K562 (cell line): ENCODE measurements around the gene CEP162.

Experiments used
- CBFB ChIP-seq: sonication (generic); formaldehyde crosslinking; IDR thresholded peaks from 2 replicates; pipeline ENCODE4 v1.4.0; 2020; ENCODE audit warnings: mild to moderate bottlenecking, missing genetic modification reagents
- CBX5 ChIP-seq: IDR thresholded peaks from 2 replicates; pipeline ENCODE4 v1.6.1; 2014; ENCODE audit warnings: low read depth, borderline replicate concordance
- CEBPB ChIP-seq: fragments of 450-650 bp; IDR thresholded peaks from 2 replicates; pipeline ENCODE4 v1.6.1; 2016; ENCODE audit warnings: missing genetic modification characterization, missing compliant biosample characterization
- CTCF ChIP-seq, 3 experiments: IDR thresholded peaks in 2 of 3; conservative IDR thresholded peaks in 1 of 3; 2 replicates each; pipeline ENCODE4 v1.5.1; 2011 to 2012; ENCODE audit warnings: low read length in 3 of 3, mild to moderate bottlenecking in 3 of 3, control low read depth in 2 of 3, improper control_type of control experiment in 1 of 3, inconsistent platforms in 1 of 3, low read depth in 1 of 3, mixed read lengths in 1 of 3, moderate library complexity in 1 of 3; ENCODE audit not compliant: insufficient read depth in 2 of 3
- FOXA1 ChIP-seq: fragments of 450-650 bp; IDR thresholded peaks from 2 replicates; pipeline ENCODE4 v1.6.1; 2016; ENCODE audit warnings: mild to moderate bottlenecking, borderline replicate concordance
- HIVEP1 ChIP-seq: fragments of 250-450 bp; sonication (Bioruptor Pico); IDR thresholded peaks from 2 replicates; pipeline ENCODE4 v1.4.0; 2020; ENCODE audit warnings: mild to moderate bottlenecking
- MAZ ChIP-seq, 2 experiments: fragments of 450-650 bp in 1 of 2; sonication (generic) in 1 of 2; formaldehyde crosslinking; IDR thresholded peaks in 1 of 2; conservative IDR thresholded peaks in 1 of 2; 2 replicates each; pipeline versions ENCODE4 v1.4.0 to v1.5.0; 2020; ENCODE audit warnings: mild to moderate bottlenecking in 1 of 2, missing genetic modification reagents in 1 of 2
- MYNN ChIP-seq, 2 experiments: sonication (generic); formaldehyde crosslinking in 1 of 2; IDR thresholded peaks; 2 replicates each; pipeline versions ENCODE4 v1.5.0 to v1.6.1; 2016 to 2020; ENCODE audit warnings: antibody characterized with exemption in 1 of 2, missing genetic modification reagents in 1 of 2
- SMAD1 ChIP-seq: fragments of 150-350 bp; IDR thresholded peaks from 2 replicates; pipeline ENCODE4 v1.6.1; 2014; ENCODE audit warnings: low read length, low read depth; ENCODE audit not compliant: partially characterized antibody
- ZNF121 ChIP-seq: sonication (generic); formaldehyde crosslinking; conservative IDR thresholded peaks from 2 replicates; pipeline ENCODE4 v1.8.0; 2022; ENCODE audit warnings: missing genetic modification reagents
- ZNF197 ChIP-seq: fragments of 200-800 bp; sonication (Bioruptor generic); IDR thresholded peaks from 2 replicates; pipeline ENCODE4 v1.6.1; 2016; ENCODE audit warnings: low read depth, missing genetic modification characterization, missing compliant biosample characterization
- ZNF644 ChIP-seq: fragments of 200-800 bp; sonication (Bioruptor generic); IDR thresholded peaks from 2 replicates; pipeline ENCODE4 v1.6.1; 2016; ENCODE audit warnings: low read depth, missing genetic modification characterization, missing compliant biosample characterization

- TF ChIP-seq CBFB (CRISPR knock-in tag) (no peak), CTCF (IDR thresholded peaks at IDR 0.05 in 2 of 3, conservative IDR thresholded peaks at IDR 0.05 in 1 of 3; ENCODE audit: insufficient read depth in 2 of 3, low read depth in 1 of 3, low read length in 3 of 3) (no peak), MAZ (CRISPR knock-in tag; conservative IDR thresholded peaks at IDR 0.05 in 1 of 2, IDR thresholded peaks at IDR 0.05 in 1 of 2) (no peak), CEBPB (tag) (no peak), FOXA1 (no peak), CBX5 (no peak), HIVEP1 (CRISPR knock-in tag) (no peak), ZNF121 (no peak), SMAD1 (no peak), ZNF197 (no peak), ZNF644 (tag) (no peak), MYNN (IDR thresholded peaks at IDR 0.05) (peak; percentile 91), MYNN (CRISPR knock-in tag; IDR thresholded peaks at IDR 0.05) (no peak)
Measured at GRCh38 chr6:84077645-84078044, 149.8 kb downstream of the CEP162 start.
